ENCODE data around the gene SLC37A1.

The SLC37A1 gene

DNA sequence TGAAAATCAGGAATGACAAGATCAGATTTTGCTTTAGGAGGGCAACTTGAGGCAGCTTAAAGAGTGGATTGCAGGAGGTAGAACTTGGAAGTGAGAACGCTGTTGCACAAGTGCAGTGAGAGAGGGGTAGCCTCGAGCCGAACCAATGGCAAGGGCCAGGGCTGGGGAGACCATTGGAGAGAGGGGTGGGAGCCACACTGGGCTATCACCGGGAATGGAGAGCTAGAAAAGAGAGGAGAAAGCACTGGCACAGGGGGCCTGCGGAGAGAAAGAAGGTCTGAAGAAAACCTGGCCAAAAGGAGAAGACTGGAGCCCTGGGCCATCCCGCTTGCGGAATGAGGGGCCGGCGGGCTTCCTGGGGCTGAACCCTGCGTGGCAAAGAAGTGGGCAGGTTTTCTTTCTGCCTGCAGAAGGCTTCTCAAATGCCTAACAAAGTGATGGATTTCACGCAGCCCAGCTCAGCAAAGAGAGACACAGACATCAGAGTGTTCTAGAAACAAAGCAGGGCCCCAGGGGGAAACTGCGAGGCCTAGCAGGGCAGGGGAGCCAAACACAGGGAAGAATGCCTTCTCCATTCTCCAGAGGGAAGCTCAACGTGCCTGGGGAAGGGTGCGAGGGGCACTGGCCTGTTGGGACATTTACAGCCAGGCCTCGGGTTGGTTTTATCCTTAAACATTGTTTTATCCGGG is 1.2 kb upstream of the SLC37A1 start:
- Histone ChIP-seq H3K27ac (no peak overlapping the region), H3K4me3 (ENCODE audit: low read depth, low read length) (no peak overlapping the region), H3K36me3 (no peaks in the 10 kb centered on the region), H3K9me3 (ENCODE audit: severe bottlenecking) (no peaks in the 10 kb centered on the region), H3K27me3 (ENCODE audit: insufficient read depth, low read depth, severe bottlenecking) (peaks cover 18% of the 10 kb centered on the region)
- no peak for DNase-seq
- TF ChIP-seq, protein P1, sequence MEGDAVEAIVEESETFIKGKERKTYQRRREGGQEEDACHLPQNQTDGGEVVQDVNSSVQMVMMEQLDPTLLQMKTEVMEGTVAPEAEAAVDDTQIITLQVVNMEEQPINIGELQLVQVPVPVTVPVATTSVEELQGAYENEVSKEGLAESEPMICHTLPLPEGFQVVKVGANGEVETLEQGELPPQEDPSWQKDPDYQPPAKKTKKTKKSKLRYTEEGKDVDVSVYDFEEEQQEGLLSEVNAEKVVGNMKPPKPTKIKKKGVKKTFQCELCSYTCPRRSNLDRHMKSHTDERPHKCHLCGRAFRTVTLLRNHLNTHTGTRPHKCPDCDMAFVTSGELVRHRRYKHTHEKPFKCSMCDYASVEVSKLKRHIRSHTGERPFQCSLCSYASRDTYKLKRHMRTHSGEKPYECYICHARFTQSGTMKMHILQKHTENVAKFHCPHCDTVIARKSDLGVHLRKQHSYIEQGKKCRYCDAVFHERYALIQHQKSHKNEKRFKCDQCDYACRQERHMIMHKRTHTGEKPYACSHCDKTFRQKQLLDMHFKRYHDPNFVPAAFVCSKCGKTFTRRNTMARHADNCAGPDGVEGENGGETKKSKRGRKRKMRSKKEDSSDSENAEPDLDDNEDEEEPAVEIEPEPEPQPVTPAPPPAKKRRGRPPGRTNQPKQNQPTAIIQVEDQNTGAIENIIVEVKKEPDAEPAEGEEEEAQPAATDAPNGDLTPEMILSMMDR (IDR thresholded peaks at IDR 0.05; ENCODE audit: low read depth, low read length): no peak

DNA sequence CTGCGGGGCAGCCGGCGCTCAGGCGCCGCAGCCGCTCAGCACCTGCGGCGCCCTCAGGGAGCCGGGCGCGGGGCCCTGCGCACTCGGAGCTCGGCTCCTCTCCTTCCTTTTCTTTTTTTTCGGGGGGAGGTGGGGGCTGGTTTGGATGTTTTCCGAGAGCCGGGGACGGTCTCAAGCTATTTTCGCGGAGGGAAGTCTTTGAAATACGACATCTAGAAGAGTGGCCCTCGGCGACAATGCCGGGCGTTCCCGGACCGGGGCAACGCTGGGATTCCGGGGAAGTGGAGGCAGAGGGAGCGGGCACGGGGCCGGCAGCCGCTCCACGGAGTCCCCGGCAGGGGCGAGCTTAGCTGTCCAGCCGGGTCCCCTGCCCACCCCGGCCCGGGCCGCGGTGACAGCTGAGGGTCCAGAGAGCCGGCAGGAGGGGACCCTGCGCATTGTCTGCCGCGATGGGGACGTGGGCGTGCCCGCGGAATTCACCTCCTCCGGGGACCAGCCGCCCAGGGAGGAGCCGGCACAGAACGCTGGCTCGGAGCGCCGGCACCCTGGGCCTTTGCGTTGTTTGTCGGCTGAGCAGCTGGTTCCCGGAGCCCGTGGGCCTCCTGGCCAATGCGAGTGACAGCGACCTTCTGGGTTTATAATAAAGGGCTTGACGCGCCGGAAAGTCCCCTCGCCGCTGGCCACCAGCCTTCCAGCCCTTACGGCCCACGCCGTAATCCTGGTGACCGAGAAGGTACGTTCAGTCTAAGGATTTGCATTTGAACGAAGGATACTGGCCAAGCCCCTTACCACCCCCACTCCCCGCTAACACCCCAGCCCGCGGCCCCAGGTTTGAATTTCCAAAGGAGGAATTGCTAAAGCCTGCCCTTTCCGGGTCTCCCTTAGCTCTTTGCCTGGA is 582 bp downstream of the SLC37A1 start:
- peak overlapping the region; percentile 52 for H3K4me3 ChIP-seq (ENCODE audit: low read depth, low read length)
- TF ChIP-seq, protein P1 (IDR thresholded peaks at IDR 0.05; ENCODE audit: low read depth, low read length): no peak
- H3K27me3 ChIP-seq (ENCODE audit: insufficient read depth, low read depth, severe bottlenecking): peaks cover 18% of the 10 kb centered on the region
- no peak overlapping the region for H3K27ac ChIP-seq
- no peaks in the 10 kb centered on the region for H3K9me3 ChIP-seq (ENCODE audit: severe bottlenecking)
- DNase-seq: peak; percentile 44
- no peaks in the 10 kb centered on the region for H3K36me3 ChIP-seq

DNA sequence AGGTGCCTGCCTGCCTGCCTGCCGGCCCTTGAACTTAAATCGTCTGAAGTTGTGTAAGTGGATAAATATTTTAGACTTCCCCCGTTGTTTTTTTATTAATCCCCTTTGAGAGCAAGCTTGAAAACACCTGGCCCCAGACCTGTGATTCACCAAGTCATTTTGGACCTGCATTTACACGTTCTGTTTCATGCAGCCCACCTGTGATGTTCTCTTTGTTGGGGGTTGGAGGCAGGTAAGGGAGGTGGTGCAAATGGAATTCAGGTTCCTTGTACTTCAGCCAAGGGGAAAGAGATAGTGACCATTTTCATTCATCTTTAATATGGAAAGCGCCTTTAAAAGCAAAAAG is 1.2 kb downstream of the SLC37A1 start:
- no peak overlapping the region for H3K27ac ChIP-seq
- TF ChIP-seq, protein P1 (IDR thresholded peaks at IDR 0.05; ENCODE audit: low read depth, low read length): no peak
- peaks cover 18% of the 10 kb centered on the region for H3K27me3 ChIP-seq (ENCODE audit: insufficient read depth, low read depth, severe bottlenecking)
- no peak for DNase-seq
- no peaks in the 10 kb centered on the region for H3K36me3 ChIP-seq
- H3K4me3 ChIP-seq (ENCODE audit: low read depth, low read length): peak overlapping the region; percentile 52
- no peaks in the 10 kb centered on the region for H3K9me3 ChIP-seq (ENCODE audit: severe bottlenecking)

DNA sequence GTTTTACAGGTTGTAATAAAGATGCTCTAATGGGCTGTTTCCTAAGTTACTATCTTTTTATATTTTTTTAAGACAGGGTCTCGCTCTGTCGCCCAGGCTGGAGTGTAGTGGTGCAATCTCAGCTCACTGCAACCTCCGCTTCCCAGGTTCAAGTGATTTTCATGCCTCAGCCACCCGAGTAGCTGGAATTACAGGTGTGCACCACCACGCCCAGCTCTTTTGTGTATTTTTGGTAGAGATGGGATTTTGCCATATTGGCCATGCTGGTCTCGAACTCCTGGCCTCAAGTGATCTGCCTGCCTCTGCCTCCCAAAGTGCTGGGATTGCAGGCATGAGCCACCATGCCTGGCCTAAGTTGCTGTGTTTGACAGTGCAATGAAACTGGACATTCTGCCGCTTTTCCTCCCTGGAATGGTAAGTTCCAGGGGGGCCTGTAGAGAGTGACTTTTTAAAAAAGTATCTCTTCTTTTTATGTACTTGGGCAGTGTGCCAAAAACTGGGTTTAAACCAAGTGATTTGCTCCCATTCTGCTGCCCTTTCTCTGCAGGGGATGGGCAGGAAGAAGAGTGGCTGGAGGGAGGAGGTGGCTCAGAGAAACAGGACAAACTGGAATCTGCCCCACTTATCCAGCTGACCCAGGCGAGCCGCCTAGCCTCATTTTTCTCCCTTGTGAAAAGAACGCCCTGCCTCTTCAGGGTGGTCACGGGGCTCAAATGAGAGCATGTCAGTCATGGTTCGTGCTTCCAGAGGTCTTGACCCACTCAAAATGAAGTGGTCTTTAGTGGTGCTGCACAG is 2.3 kb downstream of the SLC37A1 start:
- TF ChIP-seq, protein P1 (IDR thresholded peaks at IDR 0.05; ENCODE audit: low read depth, low read length): no peak
- Histone ChIP-seq H3K36me3 (no peaks in the 10 kb centered on the region), H3K27ac (no peak overlapping the region), H3K27me3 (ENCODE audit: insufficient read depth, low read depth, severe bottlenecking) (peaks cover 18% of the 10 kb centered on the region), H3K4me3 (ENCODE audit: low read depth, low read length) (no peak overlapping the region), H3K9me3 (ENCODE audit: severe bottlenecking) (no peaks in the 10 kb centered on the region)
- no peak for DNase-seq

- no peaks in the 10 kb centered on the region for H3K36me3 ChIP-seq
- H3K27ac ChIP-seq: no peak overlapping the region
- no peak for DNase-seq
- TF ChIP-seq, protein P1 (IDR thresholded peaks at IDR 0.05; ENCODE audit: low read depth, low read length): no peak
- peaks cover 9% of the 10 kb centered on the region for H3K27me3 ChIP-seq (ENCODE audit: insufficient read depth, low read depth, severe bottlenecking)
- H3K4me3 ChIP-seq (ENCODE audit: low read depth, low read length): no peak overlapping the region
- H3K9me3 ChIP-seq (ENCODE audit: severe bottlenecking): no peaks in the 10 kb centered on the region
Observed at GRCh38 chr21:42518215-42518614, 4.6 kb downstream of the SLC37A1 start.
